HFFc6 (cell line): Measurements from ENCODE around the gene ATP13A2. TPM values are rescaled to one million over a fixed set of nuclear protein-coding genes. Genes with fewer than 3 reads are reported as not detected.

ENCODE experiments used
- DNase-seq: peaks from one replicate; pipeline ENCODE4 v3.0.0-alpha.2; 2018
- H3K27ac Mint-ChIP-seq: 2 replicates; pipeline ENCODE4 v1.8.0; 2020; ENCODE audit warnings: mild to moderate bottlenecking, mixed read lengths
- H3K27me3 Mint-ChIP-seq: 2 replicates; pipeline ENCODE4 v1.8.0; 2021; ENCODE audit warnings: mild to moderate bottlenecking, moderate library complexity, mixed read lengths; ENCODE audit not compliant: insufficient read depth
- H3K36me3 Mint-ChIP-seq: 2 replicates; pipeline ENCODE4 v1.8.0; 2021; ENCODE audit warnings: low read depth, mixed read lengths
- H3K4me1 Mint-ChIP-seq: 2 replicates; pipeline ENCODE4 v1.8.0; 2020; ENCODE audit warnings: low read depth, mixed read lengths
- H3K4me3 Mint-ChIP-seq: 2 replicates; pipeline ENCODE4 v1.8.0; 2020; ENCODE audit warnings: mild to moderate bottlenecking, moderate library complexity, mixed read lengths
- H3K9me3 Mint-ChIP-seq: 2 replicates; pipeline ENCODE4 v1.8.0; 2020; ENCODE audit warnings: mild to moderate bottlenecking, mixed read lengths
- total RNA-seq, 6 experiments: library from RNA; stranded (reverse); fragmentation: NEBNext Ultra II Directional; extraction: Animal tissue kit (Norgen Biotek cat#: 25700); gene quantifications; 2 replicates in 1 of 6; 3 replicates in 5 of 6; pipeline ENCODE4 v1.2.3, GENCODE V29; 2021
- TF ChIP-seq, protein P1 (sequence below): fragments of 200-600 bp; sonication (generic); IDR thresholded peaks from 2 replicates; pipeline ENCODE4 v1.5.0; 2021; ENCODE audit warnings: antibody characterized with exemption, mild to moderate bottlenecking

ATP13A2 gene
- total RNA-seq, 6 experiments from 2014 or later = 26.8 to 33.6 (median 29.4) TPM

DNA sequence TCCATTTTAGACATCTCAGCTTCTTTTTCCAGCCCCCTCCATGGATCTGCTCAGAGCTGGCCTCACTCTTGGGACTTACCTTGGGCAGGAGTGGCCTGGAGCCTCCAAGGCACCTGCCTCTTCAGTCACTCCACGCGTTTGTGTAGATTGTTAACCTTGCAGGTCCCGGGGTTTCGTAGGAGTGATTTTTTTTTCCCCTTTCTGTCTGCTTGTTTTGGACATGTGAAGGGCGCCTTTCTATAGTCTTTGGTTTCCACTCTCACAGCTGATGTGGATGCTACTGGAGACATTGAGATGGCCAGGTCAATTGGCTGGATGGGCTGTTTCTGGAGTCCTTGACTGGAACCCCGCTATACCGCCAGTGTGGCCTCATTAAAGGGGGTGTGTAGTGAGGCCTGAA, 44.1 kb upstream of the ATP13A2 start:
- Mint-ChIP-seq H3K27me3 (peaks cover 18% of the 10 kb centered on the region), H3K9me3 (no peaks in the 10 kb centered on the region), H3K4me1 (peaks cover 14% of the 10 kb centered on the region), H3K27ac (no peak overlapping the region), H3K4me3 (no peak overlapping the region), H3K36me3 (no peaks in the 10 kb centered on the region; the same call in 1 of the 2 replicates)
- DNase-seq = no peak
- TF ChIP-seq, protein P1, sequence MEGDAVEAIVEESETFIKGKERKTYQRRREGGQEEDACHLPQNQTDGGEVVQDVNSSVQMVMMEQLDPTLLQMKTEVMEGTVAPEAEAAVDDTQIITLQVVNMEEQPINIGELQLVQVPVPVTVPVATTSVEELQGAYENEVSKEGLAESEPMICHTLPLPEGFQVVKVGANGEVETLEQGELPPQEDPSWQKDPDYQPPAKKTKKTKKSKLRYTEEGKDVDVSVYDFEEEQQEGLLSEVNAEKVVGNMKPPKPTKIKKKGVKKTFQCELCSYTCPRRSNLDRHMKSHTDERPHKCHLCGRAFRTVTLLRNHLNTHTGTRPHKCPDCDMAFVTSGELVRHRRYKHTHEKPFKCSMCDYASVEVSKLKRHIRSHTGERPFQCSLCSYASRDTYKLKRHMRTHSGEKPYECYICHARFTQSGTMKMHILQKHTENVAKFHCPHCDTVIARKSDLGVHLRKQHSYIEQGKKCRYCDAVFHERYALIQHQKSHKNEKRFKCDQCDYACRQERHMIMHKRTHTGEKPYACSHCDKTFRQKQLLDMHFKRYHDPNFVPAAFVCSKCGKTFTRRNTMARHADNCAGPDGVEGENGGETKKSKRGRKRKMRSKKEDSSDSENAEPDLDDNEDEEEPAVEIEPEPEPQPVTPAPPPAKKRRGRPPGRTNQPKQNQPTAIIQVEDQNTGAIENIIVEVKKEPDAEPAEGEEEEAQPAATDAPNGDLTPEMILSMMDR = no peak

DNA sequence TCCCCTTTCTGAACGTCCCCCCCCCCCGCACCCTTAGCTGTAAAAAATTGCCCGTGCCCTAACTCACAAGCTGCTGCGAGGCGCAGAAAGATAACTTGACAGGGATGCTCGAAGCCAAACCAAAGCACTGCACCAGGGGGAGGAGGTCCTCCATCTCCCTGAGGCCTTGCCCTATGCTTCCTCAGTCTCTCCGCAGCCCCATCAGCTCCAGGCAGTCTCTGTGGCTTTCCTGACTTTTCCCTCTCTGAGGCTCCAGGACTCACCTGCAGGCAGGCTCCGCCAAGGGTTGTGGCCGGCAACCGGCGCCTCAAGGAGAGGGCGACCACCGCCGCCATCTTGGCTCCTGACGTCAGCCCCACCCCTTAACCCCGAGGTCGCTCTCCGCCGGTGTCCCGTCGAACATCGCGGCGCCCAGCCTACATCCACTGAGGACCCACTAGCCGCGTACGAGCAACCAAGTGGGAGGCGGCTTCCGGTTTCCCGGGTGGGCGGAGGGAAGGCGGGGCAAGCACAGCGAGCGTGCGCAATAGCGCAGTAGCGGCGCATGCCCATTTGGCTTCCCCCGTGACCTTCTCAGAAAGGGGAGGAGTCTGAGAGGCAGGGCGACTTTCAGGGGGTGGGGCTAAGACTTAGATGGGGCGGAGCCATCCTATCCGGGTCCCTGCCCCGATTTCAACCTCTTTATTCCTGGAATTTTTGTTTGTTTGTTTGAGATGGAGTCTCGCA, 42.1 kb upstream of the ATP13A2 start, which contains the start of gene SDHB:
Gene SDHB, minus strand, starts transcription at position 348 of the 726 bp plus-strand sequence. Its CDS starts 13 bp downstream, at position 335.
- Mint-ChIP-seq H3K4me3 (peak within 1 kb of the TSS; percentile 100), H3K27me3 (peaks cover 13% of the 10 kb centered on the region), H3K4me1 (peaks cover 14% of the 10 kb centered on the region), H3K27ac (peak within 1 kb of the TSS; percentile 93), H3K36me3 (no peaks in the 10 kb centered on the region; the same call in 1 of the 2 replicates), H3K9me3 (no peaks in the 10 kb centered on the region)
- TF ChIP-seq, protein P1 = no peak
- DNase-seq = peak; percentile 98

DNA sequence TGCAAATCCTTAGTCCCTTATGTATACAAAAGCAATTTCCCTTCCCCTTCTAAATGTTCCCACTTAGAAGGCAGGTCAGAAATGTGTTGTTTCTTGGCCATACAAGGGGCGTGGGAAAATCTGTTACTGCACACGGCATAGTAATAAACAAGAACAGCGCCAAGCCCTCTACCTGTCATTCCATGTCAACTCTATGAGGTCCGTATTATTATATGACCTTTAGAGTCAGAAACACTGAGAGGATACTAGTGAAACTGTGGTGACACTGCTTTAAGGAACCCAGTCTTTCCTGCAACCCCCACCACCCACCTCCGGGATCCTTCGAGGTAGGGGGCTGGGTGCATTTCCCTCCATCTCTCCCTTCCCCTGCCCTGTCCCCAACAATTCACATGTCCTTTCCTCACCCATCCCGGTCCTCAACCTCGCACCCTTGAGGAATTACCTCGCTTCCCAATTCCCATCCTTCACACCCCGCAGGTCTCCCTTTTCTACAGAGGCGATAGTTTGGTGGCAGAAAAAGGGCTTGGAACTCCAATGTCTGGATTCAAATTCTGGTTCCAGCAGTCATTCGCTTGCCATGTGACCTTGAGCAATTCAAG, 41.5 kb upstream of the ATP13A2 start:
- H3K9me3 Mint-ChIP-seq = no peaks in the 10 kb centered on the region
- peaks cover 14% of the 10 kb centered on the region for H3K4me1 Mint-ChIP-seq
- no peak for DNase-seq
- H3K27ac Mint-ChIP-seq = peak overlapping the region; percentile 93
- peak overlapping the region; percentile 100 for H3K4me3 Mint-ChIP-seq
- H3K27me3 Mint-ChIP-seq = peaks cover 12% of the 10 kb centered on the region
- TF ChIP-seq, protein P1 = no peak
- no peaks in the 10 kb centered on the region; the same call in 1 of the 2 replicates for H3K36me3 Mint-ChIP-seq

DNA sequence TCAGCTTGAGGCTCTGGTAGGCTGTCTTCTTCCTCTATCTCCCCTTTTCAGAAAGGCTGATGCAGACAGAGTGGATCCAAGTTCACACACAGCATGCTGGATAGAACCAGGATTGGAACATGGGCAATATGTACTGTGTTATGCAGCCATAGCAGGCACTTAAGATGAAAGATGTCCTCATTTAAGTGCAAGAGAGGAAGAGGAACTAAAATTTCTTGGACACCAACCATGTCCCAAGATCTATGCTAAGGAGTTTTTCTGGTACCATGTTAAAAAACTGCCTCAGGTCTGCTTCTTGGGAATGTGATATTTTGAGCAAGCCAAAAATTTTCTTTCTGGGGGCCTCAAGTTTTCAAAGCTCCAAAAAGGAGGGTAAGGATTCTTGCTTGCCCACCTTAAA, 40.9 kb upstream of the ATP13A2 start:
- TF ChIP-seq, protein P1 = no peak
- no peak for DNase-seq
- peaks cover 14% of the 10 kb centered on the region for H3K4me1 Mint-ChIP-seq
- peaks cover 9% of the 10 kb centered on the region for H3K27me3 Mint-ChIP-seq
- H3K36me3 Mint-ChIP-seq = no peaks in the 10 kb centered on the region; the same call in 1 of the 2 replicates
- H3K27ac Mint-ChIP-seq = 0 out of 2 replicates have a peak overlapping the region, but pooled peaks have one; percentile 10
- peak overlapping the region; percentile 100 for H3K4me3 Mint-ChIP-seq
- H3K9me3 Mint-ChIP-seq = no peaks in the 10 kb centered on the region

DNA sequence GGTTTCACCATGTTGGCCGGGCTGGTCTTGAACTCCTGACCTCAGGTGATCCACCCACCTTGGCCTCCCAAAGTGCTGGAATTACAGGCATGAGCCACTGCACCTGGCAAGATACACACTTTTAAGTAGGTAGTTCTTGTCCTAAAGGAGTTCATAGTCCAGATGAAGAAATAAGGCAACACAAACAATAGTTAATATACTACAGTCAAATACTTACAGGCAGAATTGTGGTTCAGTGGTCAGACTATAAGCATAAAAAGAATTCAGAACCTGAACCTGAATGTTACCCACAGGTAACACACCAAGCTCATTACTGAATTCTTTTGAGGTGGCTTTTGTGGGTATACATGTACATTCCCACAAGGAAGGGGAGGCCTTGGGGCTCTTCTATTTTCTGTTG, 40.3 kb upstream of the ATP13A2 start:
- H3K4me1 Mint-ChIP-seq = peaks cover 14% of the 10 kb centered on the region
- H3K27me3 Mint-ChIP-seq = peaks cover 8% of the 10 kb centered on the region
- no peaks in the 10 kb centered on the region; the same call in 1 of the 2 replicates for H3K36me3 Mint-ChIP-seq
- H3K9me3 Mint-ChIP-seq = no peaks in the 10 kb centered on the region
- no peak overlapping the region for H3K27ac Mint-ChIP-seq
- DNase-seq = no peak
- TF ChIP-seq, protein P1 = no peak
- H3K4me3 Mint-ChIP-seq = peak overlapping the region; percentile 100; the same call in 1 of the 2 replicates
